Activated CD4-positive, CD25-positive, alpha-beta regulatory T cell (primary cell): ENCODE data around the gene RRAGD.
"Not testable (repeated sequence)": the region's sequence is repeated elsewhere in the genome, so short reads cannot be mapped to it uniquely, and the experiment has no call there.

Experiments used
- DNase-seq, 4 experiments: peaks; one replicate each; lab custom pipeline; 2025; lab: John Stamatoyannopoulos, UW

The RRAGD gene

GRCh38 chr6:89411145-89412070 is 665 bp downstream of the RRAGD start:
- DNase-seq: peak in 1 of 4 experiments; percentile 11

- DNase-seq: no peak
These were observed 1.3 kb downstream of the RRAGD start for GRCh38 chr6:89410788-89411144.

GRCh38 chr6:89410231-89410761 is 1.8 kb downstream of the RRAGD start:
- no peak for DNase-seq

- no peak for DNase-seq
These were observed 2.5 kb downstream of the RRAGD start for GRCh38 chr6:89409461-89410035.

- DNase-seq: no peak
These were observed 5.9 kb downstream of the RRAGD start for GRCh38 chr6:89406141-89406540.

- no peak for DNase-seq
These were observed 7.6 kb downstream of the RRAGD start for GRCh38 chr6:89404512-89404911.

GRCh38 chr6:89402776-89403175 is 9.3 kb downstream of the RRAGD start:
- no peak for DNase-seq

GRCh38 chr6:89400912-89401399 is 11.1 kb downstream of the RRAGD start:
- no peak for DNase-seq

GRCh38 chr6:89400050-89400449 is 12.0 kb downstream of the RRAGD start:
- DNase-seq: no peak

GRCh38 chr6:89398762-89399525 is 13.1 kb downstream of the RRAGD start:
- no peak for DNase-seq

- DNase-seq: not testable (repeated sequence)
These were observed 14.2 kb downstream of the RRAGD start for GRCh38 chr6:89397884-89398283.

- DNase-seq: no peak
These were observed 18.4 kb downstream of the RRAGD start for GRCh38 chr6:89393659-89394058.

- DNase-seq: no peak
These were observed 19.2 kb downstream of the RRAGD start for GRCh38 chr6:89392823-89393222.

- DNase-seq: no peak
These were observed 23.2 kb downstream of the RRAGD start for GRCh38 chr6:89388846-89389245.

GRCh38 chr6:89387516-89388201 is 24.4 kb downstream of the RRAGD start:
- no peak for DNase-seq

GRCh38 chr6:89386917-89387491 is 25.1 kb downstream of the RRAGD start:
- DNase-seq: no peak

- no peak for DNase-seq
These were observed 26.2 kb downstream of the RRAGD start for GRCh38 chr6:89385846-89386245.

- DNase-seq: no peak
These were observed 26.9 kb downstream of the RRAGD start for GRCh38 chr6:89385156-89385667.

GRCh38 chr6:89381031-89381430 is 31.0 kb downstream of the RRAGD start:
- no peak for DNase-seq

GRCh38 chr6:89379281-89379680 is 32.8 kb downstream of the RRAGD start:
- DNase-seq: no peak

- no peak for DNase-seq
These were observed 33.4 kb downstream of the RRAGD start for GRCh38 chr6:89378628-89379027.
